ENCODE data around the gene TBC1D14.

DNA sequence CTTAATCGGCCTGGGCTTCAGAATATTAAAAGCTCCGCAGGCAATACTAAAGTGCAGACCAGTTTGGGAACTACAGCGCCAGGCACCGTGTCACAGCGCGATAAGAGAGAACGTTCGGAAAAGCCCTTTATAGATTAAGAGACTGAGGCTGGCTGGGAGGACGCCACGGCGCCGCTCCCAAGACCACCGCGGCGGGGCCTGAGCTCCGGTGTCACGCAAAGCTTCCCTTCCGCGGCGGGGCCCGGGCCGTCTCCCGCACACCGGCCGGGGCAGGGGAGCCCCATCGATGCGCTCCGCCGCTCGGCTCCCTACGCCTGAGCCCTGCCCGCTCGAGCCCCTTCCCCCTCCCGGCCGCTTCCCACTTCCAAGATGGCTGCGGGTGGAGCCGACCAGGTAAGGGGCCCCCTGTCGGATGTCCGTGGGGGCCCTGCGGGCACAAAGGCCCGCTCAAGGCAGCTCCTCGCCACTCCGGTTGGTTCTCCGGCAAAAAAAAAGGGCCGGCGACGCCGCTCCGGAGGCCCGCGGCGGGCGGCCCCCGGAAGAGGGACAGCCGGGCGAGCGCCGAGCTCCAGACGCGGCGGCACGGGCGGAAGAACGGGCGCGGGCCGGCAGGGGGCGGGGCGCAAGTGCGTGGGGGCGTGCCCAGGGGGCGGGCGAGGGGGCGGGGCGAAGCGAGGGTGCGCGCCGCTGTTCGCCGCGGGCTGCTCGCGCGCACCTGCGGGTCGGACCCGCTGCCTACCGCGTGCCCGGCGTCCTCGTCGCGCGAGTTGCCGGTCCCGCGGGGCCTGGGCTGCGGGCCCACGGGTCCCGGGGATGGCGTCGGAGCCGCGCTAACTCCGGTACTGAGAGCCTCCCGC lies at the start of gene TBC1D14:
- TF ChIP-seq, protein P1, sequence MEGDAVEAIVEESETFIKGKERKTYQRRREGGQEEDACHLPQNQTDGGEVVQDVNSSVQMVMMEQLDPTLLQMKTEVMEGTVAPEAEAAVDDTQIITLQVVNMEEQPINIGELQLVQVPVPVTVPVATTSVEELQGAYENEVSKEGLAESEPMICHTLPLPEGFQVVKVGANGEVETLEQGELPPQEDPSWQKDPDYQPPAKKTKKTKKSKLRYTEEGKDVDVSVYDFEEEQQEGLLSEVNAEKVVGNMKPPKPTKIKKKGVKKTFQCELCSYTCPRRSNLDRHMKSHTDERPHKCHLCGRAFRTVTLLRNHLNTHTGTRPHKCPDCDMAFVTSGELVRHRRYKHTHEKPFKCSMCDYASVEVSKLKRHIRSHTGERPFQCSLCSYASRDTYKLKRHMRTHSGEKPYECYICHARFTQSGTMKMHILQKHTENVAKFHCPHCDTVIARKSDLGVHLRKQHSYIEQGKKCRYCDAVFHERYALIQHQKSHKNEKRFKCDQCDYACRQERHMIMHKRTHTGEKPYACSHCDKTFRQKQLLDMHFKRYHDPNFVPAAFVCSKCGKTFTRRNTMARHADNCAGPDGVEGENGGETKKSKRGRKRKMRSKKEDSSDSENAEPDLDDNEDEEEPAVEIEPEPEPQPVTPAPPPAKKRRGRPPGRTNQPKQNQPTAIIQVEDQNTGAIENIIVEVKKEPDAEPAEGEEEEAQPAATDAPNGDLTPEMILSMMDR (IDR thresholded peaks at IDR 0.05), result peak in 2 of 6 experiments; percentile 11 to 35
- TF ChIP-seq POLR2A (IDR thresholded peaks at IDR 0.05), result peak in 1 of 2 donors; percentile 61
